CD4-positive, alpha-beta T cell (primary cell): ENCODE results near the gene CCBE1. TPM values are rescaled to one million over a fixed set of nuclear protein-coding genes. Genes with fewer than 3 reads are reported as not detected.
"Not testable (repeated sequence)": the region's sequence is repeated elsewhere in the genome, so short reads cannot be mapped to it uniquely, and the experiment has no call there.

Experiments used
- ATAC-seq: fragments of 200-7000 bp; cut with Tn5 transposase; one replicate; pipeline ENCODE4 v1.10.0; 2022; ENCODE audit warnings: mild to moderate bottlenecking; ENCODE audit not compliant: poor library complexity
- CTCF ChIA-PET: fragments of 350-600 bp; sonication (Branson Sonifier 250); formaldehyde crosslinking; loops from one replicate; lab custom pipeline; 2021; ENCODE audit warnings: antibody characterized with exemption, inconsistent platforms; lab: Charles Lee
- POLR2A ChIA-PET: fragments of 350-600 bp; sonication (Branson Sonifier 250); formaldehyde crosslinking; loops from one replicate; lab custom pipeline; 2021; ENCODE audit warnings: antibody characterized with exemption, inconsistent platforms; lab: Charles Lee
- DNase-seq, 14 experiments: peaks; one replicate each; pipeline ENCODE4 v3.0.0-alpha.2; 2013 to 2020; ENCODE audit warnings: mixed read lengths in 2 of 14
- H3K27ac ChIP-seq, 2 donors: one replicate each; pipeline versions ENCODE4 v1.5.1 to v1.7.0; 2013; ENCODE audit warnings: low read length in 2 of 2, low read depth in 1 of 2, mild to moderate bottlenecking in 1 of 2
- H3K27me3 ChIP-seq, 2 experiments: 1 replicate in 1 of 2; 2 replicates in 1 of 2; pipeline versions ENCODE4 v1.6.1 to v1.7.0; 2013; ENCODE audit warnings: low read length in 2 of 2, control low read depth in 1 of 2, mild to moderate bottlenecking in 1 of 2, moderate library complexity in 1 of 2; ENCODE audit not compliant: insufficient read depth in 2 of 2, control insufficient read depth in 1 of 2
- H3K36me3 ChIP-seq: one replicate; pipeline ENCODE4 v1.6.1; 2013; ENCODE audit warnings: low read length, control low read depth; ENCODE audit not compliant: insufficient read depth
- H3K4me1 ChIP-seq: one replicate; pipeline ENCODE4 v1.6.1; 2013; ENCODE audit warnings: low read length, control low read depth; ENCODE audit not compliant: insufficient read depth
- H3K4me3 ChIP-seq: one replicate; pipeline ENCODE4 v1.5.1; 2013; ENCODE audit warnings: mild to moderate bottlenecking, low read length, moderate library complexity
- H3K9me3 ChIP-seq, 2 experiments: 1 replicate in 1 of 2; 2 replicates in 1 of 2; pipeline versions ENCODE4 v1.6.1 to v1.7.0; 2013; ENCODE audit warnings: low read length in 2 of 2, mild to moderate bottlenecking in 2 of 2, control low read depth in 1 of 2, moderate library complexity in 1 of 2; ENCODE audit not compliant: control insufficient read depth in 1 of 2, insufficient read depth in 1 of 2
- H3K27ac Mint-ChIP-seq: one replicate; pipeline ENCODE4 v1.8.0; 2020; ENCODE audit warnings: mixed read lengths
- H3K27me3 Mint-ChIP-seq: one replicate; pipeline ENCODE4 v1.8.0; 2021; ENCODE audit warnings: mixed read lengths
- H3K36me3 Mint-ChIP-seq: one replicate; pipeline ENCODE4 v1.8.0; 2021; ENCODE audit warnings: low read depth, mixed read lengths
- H3K4me1 Mint-ChIP-seq: one replicate; pipeline ENCODE4 v1.8.0; 2021; ENCODE audit warnings: low read depth, mixed read lengths
- H3K4me3 Mint-ChIP-seq: one replicate; pipeline ENCODE4 v1.8.0; 2020; ENCODE audit warnings: mild to moderate bottlenecking, mixed read lengths
- H3K9me3 Mint-ChIP-seq: one replicate; pipeline ENCODE4 v1.8.0; 2020; ENCODE audit warnings: mixed read lengths
- intact Hi-C, 2 experiments: fragments of 100-400 bp; cut with DNase I in 1 of 2; cut with micrococcal nuclease in 1 of 2; formaldehyde crosslinking; loops; one replicate each; pipeline versions ENCODE4 v1.15.1 to v1.9.0; 2023 to 2025; cut with DNase I, micrococcal nuclease
- total RNA-seq, 174 experiments: library from RNA in 2 of 174; stranded (reverse) in 2 of 174; gene quantifications; one replicate each; pipeline ENCODE4 v1.2.3 and lab custom pipeline; 2021 to 2026
- TF ChIP-seq, protein P1 (sequence below): fragments of 200-600 bp; IDR thresholded peaks from one replicate; pipeline ENCODE4 v1.8.0; 2022; ENCODE audit warnings: antibody characterized with exemption, mild to moderate bottlenecking

Gene CCBE1
- total RNA-seq, 2 experiments from 2014 or later, result not detected

DNA sequence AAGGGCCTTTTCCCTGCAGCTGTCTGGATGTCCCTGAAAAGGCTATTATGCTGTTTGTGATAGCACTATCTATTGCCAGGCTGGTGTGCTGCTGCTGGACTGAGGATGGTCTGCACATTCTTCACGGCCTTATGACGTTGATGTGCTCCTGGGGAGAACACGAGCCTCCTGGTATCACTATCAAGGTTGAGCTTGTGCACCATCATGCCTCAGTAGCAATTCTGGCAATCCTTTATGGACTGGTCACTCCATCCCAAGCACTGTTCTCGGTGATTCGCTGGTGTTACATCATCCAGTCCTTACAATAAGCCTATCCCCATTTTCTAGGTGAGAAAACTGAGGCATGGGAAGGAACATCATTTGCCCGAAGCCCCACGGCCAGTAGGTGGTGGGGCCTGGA, 18.2 kb upstream of the CCBE1 start:
- DNase-seq (no peak), ATAC-seq (no peak)
- POLR2A ChIA-PET, result no interaction called here
- Histone ChIP-seq H3K27me3 (peaks cover 0 to 2% of the 10 kb centered on the region in 2 experiments), H3K9me3 (no peaks in the 10 kb centered on the region), H3K4me3 (no peak overlapping the region), H3K27ac (no peak overlapping the region), H3K4me1 (no peaks in the 10 kb centered on the region), H3K36me3 (no peaks in the 10 kb centered on the region)
- H3K4me1 Mint-ChIP-seq, result no peaks in the 10 kb centered on the region
- intact Hi-C loops, result no loop called here
- peaks cover under 1% of the 10 kb centered on the region for H3K27me3 Mint-ChIP-seq
- TF ChIP-seq, protein P1, sequence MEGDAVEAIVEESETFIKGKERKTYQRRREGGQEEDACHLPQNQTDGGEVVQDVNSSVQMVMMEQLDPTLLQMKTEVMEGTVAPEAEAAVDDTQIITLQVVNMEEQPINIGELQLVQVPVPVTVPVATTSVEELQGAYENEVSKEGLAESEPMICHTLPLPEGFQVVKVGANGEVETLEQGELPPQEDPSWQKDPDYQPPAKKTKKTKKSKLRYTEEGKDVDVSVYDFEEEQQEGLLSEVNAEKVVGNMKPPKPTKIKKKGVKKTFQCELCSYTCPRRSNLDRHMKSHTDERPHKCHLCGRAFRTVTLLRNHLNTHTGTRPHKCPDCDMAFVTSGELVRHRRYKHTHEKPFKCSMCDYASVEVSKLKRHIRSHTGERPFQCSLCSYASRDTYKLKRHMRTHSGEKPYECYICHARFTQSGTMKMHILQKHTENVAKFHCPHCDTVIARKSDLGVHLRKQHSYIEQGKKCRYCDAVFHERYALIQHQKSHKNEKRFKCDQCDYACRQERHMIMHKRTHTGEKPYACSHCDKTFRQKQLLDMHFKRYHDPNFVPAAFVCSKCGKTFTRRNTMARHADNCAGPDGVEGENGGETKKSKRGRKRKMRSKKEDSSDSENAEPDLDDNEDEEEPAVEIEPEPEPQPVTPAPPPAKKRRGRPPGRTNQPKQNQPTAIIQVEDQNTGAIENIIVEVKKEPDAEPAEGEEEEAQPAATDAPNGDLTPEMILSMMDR, result no peak
- no peaks in the 10 kb centered on the region for H3K36me3 Mint-ChIP-seq
- H3K4me3 Mint-ChIP-seq, result no peak overlapping the region
- H3K27ac Mint-ChIP-seq, result no peak overlapping the region
- peaks cover 5% of the 10 kb centered on the region for H3K9me3 Mint-ChIP-seq
- CTCF ChIA-PET, result interaction anchor here (0.6 kb wide), 1 partner anchor 715 kb away, joined by 3 read pairs; no protein-coding TSS in a partner anchor

DNA sequence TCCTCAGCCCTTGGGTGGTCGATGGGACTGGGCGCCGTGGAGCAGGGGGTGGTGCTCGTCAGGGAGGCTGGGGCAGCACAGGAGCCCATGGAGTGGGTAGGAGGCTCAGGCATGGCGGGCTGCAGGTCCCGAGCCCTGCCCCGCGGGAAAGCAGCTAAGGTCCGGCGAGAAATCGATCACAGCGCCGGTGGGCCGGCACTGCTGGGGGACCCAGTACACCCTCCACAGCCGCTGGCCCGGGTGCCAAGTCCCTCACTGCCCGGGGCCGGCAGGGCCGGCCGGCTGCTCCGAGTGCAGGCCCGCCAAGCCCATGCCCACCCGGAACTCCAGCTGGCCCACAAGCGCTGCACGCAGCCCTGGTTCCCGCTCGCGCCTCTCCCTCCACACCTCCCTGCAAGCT, 16.9 kb upstream of the CCBE1 start:
- H3K4me1 ChIP-seq, DNase-seq, POLR2A ChIA-PET, ATAC-seq, H3K4me3 Mint-ChIP-seq, H3K9me3 ChIP-seq, H3K36me3 Mint-ChIP-seq, H3K4me3 ChIP-seq, H3K27me3 ChIP-seq, CTCF ChIA-PET, H3K27ac Mint-ChIP-seq, H3K27me3 Mint-ChIP-seq, H3K4me1 Mint-ChIP-seq, H3K27ac ChIP-seq, H3K9me3 Mint-ChIP-seq, intact Hi-C loops, H3K36me3 ChIP-seq: not testable (repeated sequence)

DNA sequence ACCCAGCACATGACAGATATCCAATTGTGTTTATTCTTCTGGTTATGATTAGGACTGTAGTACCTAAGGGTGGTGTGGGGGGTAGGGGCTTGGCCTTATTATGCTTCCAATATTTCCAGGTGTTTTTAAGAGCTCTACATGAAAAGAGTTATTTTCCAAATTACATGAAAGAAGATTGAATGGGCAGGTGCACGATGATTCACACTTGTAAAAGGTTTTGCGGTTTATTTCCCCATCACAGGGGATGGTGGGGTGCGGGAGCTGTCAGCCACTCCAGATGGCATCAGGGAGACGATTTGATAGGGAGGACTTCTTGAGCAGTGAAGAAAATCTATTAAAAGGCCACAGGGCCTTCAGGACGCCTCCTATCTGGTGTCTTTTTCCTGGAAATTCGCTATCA, 15.1 kb upstream of the CCBE1 start:
- Histone ChIP-seq H3K36me3 (no peaks in the 10 kb centered on the region), H3K27me3 (no peaks in the 10 kb centered on the region), H3K27ac (no peak overlapping the region), H3K4me3 (no peak overlapping the region), H3K9me3 (no peaks in the 10 kb centered on the region), H3K4me1 (no peaks in the 10 kb centered on the region)
- peaks cover 5% of the 10 kb centered on the region for H3K9me3 Mint-ChIP-seq
- DNase-seq (no peak), ATAC-seq (no peak)
- H3K36me3 Mint-ChIP-seq, result no peaks in the 10 kb centered on the region
- no peak overlapping the region for H3K27ac Mint-ChIP-seq
- H3K4me1 Mint-ChIP-seq, result no peaks in the 10 kb centered on the region
- intact Hi-C loops, result no loop called here
- no peak overlapping the region for H3K4me3 Mint-ChIP-seq
- TF ChIP-seq, protein P1, result no peak
- H3K27me3 Mint-ChIP-seq, result peaks cover 3% of the 10 kb centered on the region
- POLR2A ChIA-PET, result no interaction called here
- CTCF ChIA-PET, result no interaction called here

DNA sequence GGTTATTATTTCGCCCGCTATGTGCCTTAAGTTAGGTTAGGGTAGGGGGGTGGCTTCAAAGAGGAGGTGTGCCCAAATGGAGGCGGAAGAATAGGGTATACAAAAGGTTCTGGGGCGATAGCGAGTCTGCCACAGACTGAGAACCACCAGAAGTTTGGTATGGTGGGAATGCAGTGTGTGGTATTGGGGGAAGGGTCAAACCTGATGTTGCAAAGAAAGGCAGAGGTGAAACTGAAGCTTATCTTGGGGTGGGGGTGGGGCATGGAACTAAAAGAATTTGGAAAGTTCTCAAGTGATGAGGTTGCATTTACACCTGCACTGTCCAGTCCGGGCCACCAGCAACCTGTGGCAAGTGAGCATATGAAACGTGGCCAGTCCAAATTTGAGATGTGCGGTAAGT, 11.8 kb upstream of the CCBE1 start:
- CTCF ChIA-PET, result interaction anchor here (0.7 kb wide), 1 partner anchor 141 kb away, joined by 3 read pairs; no protein-coding TSS in a partner anchor
- POLR2A ChIA-PET, result no interaction called here
- ATAC-seq (no peak), DNase-seq (no peak)
- peaks cover 5% of the 10 kb centered on the region for H3K9me3 Mint-ChIP-seq
- H3K4me1 Mint-ChIP-seq, result no peaks in the 10 kb centered on the region
- H3K36me3 Mint-ChIP-seq, result no peaks in the 10 kb centered on the region
- H3K9me3 ChIP-seq, result no peaks in the 10 kb centered on the region
- H3K27ac ChIP-seq, result no peak overlapping the region
- no peak overlapping the region for H3K27ac Mint-ChIP-seq
- no peaks in the 10 kb centered on the region for H3K36me3 ChIP-seq
- no peak overlapping the region for H3K4me3 ChIP-seq
- intact Hi-C loops, result no loop called here
- H3K27me3 Mint-ChIP-seq, result peaks cover 10% of the 10 kb centered on the region
- TF ChIP-seq, protein P1, result no peak
- H3K27me3 ChIP-seq, result no peaks in the 10 kb centered on the region
- no peak overlapping the region for H3K4me3 Mint-ChIP-seq
- H3K4me1 ChIP-seq, result no peaks in the 10 kb centered on the region
